Activated CD8-positive, alpha-beta memory T cell treated with anti-CD3 and anti-CD28 coated beads, Interleukin-2, amount 10 ng/mL, durations not matched to agents 7 days and 5 days (primary cell): ENCODE results near the gene SMAD3. TPM values are rescaled to one million over a fixed set of nuclear protein-coding genes. Genes with fewer than 3 reads are reported as not detected.

Source experiments
- ATAC-seq: fragments of 150-1000 bp; cut with Tn5 transposase; one replicate; pipeline ENCODE4 v1.10.0; 2021; ENCODE audit warnings: moderate library complexity
- CTCF ChIA-PET: fragments of 350-600 bp; sonication (Branson Sonifier 250); formaldehyde crosslinking; loops from one replicate; lab custom pipeline; 2021; ENCODE audit warnings: antibody characterized with exemption; lab: Charles Lee
- DNase-seq: peaks from one replicate; pipeline ENCODE4 v3.0.0-alpha.2; 2020
- H3K27ac Mint-ChIP-seq: one replicate; pipeline ENCODE4 v1.8.0; 2021; ENCODE audit warnings: mild to moderate bottlenecking, mixed read lengths
- H3K27me3 Mint-ChIP-seq: one replicate; pipeline ENCODE4 v1.8.0; 2021; ENCODE audit warnings: mixed read lengths
- H3K36me3 Mint-ChIP-seq: one replicate; pipeline ENCODE4 v1.8.0; 2021; ENCODE audit warnings: mild to moderate bottlenecking, mixed read lengths
- H3K4me1 Mint-ChIP-seq: one replicate; pipeline ENCODE4 v1.8.0; 2021; ENCODE audit warnings: mixed read lengths
- H3K4me3 Mint-ChIP-seq: one replicate; pipeline ENCODE4 v1.8.0; 2021; ENCODE audit warnings: mild to moderate bottlenecking, moderate library complexity, mixed read lengths
- H3K9me3 Mint-ChIP-seq: one replicate; pipeline ENCODE4 v1.8.0; 2022; ENCODE audit warnings: low read depth, mixed read lengths
- total RNA-seq, 2 experiments: library from RNA; stranded (reverse); gene quantifications; one replicate each; pipeline ENCODE4 v1.2.3, GENCODE V29; 2021

The SMAD3 gene
- total RNA-seq, 2 experiments from 2014 or later: 87.1 to 88.0 TPM

DNA sequence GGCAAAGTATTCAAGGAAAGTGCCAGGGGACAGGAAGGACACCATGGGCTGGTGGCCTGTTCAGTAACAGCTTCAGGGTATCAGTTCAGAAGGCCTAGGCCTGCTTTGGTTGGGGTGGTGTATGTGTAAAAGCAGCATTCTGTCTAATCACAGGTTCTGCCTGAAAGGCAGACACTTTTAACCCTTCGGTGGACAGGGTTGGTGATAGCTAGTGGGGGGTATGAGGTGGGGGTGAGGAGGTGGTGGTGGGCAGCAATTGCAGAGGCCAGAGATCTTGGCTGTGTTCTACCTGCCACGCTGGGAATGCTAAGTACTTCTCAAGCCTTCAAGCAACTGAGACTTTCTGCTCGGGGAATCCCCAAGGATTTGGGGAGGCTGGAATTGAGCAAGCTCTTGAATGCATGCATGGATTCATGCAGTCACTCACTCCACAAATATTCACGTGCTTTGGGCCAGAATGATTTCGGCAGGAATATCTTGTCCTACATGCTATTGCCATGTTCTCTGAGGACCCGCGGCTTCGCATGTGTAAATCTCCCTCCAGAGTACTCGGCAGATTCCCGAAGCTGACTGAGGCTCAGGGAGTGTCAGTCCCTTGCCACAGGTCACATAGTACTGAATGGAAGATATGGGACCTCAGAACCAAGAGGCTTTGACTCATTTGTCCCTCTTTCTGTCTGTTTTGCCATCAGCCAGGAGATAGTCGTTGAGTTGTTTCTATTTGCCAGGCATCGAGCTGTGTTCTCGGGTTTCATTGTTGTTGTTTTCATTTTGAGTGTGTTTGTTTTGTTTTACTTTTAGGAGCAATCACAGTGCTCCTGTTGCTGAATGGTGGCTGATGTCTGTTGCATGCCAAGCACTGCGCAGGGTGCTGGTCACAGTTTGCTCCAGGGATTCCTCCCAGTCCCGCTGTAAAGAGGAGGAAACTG is 65.5 kb downstream of the SMAD3 start:
- Mint-ChIP-seq H3K27me3 (no peaks in the 10 kb centered on the region), H3K27ac (peak overlapping the region; percentile 13), H3K36me3 (peaks cover 8% of the 10 kb centered on the region), H3K9me3 (no peaks in the 10 kb centered on the region), H3K4me1 (peaks cover 89% of the 10 kb centered on the region), H3K4me3 (no peak overlapping the region)
- ATAC-seq (no peak), DNase-seq (no peak)
- CTCF ChIA-PET: interaction anchor here (0.8 to 1.6 kb wide), 4 partner anchors 10 to 109 kb away, joined by 3 to 4 read pairs (median 3); no protein-coding TSS in a partner anchor

GRCh38 chr15:67132276-67132675 is 66.9 kb downstream of the SMAD3 start:
- Mint-ChIP-seq H3K4me1 (peaks cover 87% of the 10 kb centered on the region), H3K27me3 (no peaks in the 10 kb centered on the region), H3K36me3 (peaks cover 10% of the 10 kb centered on the region), H3K4me3 (no peak overlapping the region), H3K9me3 (no peaks in the 10 kb centered on the region), H3K27ac (peak overlapping the region; percentile 15)
- DNase-seq (no peak), ATAC-seq (no peak)
- CTCF ChIA-PET: no interaction called here

GRCh38 chr15:67133026-67133425 is 67.6 kb downstream of the SMAD3 start:
- Mint-ChIP-seq H3K9me3 (no peaks in the 10 kb centered on the region), H3K4me1 (peaks cover 87% of the 10 kb centered on the region), H3K36me3 (peaks cover 9% of the 10 kb centered on the region), H3K27ac (peak overlapping the region; percentile 23), H3K27me3 (no peaks in the 10 kb centered on the region), H3K4me3 (no peak overlapping the region)
- no peak for ATAC-seq
- CTCF ChIA-PET: no interaction called here
- DNase-seq: no peak

GRCh38 chr15:67133738-67134066 is 68.3 kb downstream of the SMAD3 start:
- CTCF ChIA-PET: interaction anchor here (1.1 to 1.8 kb wide), 6 partner anchors 11 to 68 kb away, joined by 3 to 8 read pairs (median 4); no protein-coding TSS in a partner anchor
- Mint-ChIP-seq H3K27ac (peak overlapping the region; percentile 97), H3K36me3 (peaks cover 11% of the 10 kb centered on the region), H3K9me3 (no peaks in the 10 kb centered on the region), H3K27me3 (no peaks in the 10 kb centered on the region), H3K4me1 (peaks cover 89% of the 10 kb centered on the region), H3K4me3 (peak overlapping the region; percentile 77)
- no peak for DNase-seq
- no peak for ATAC-seq

DNA sequence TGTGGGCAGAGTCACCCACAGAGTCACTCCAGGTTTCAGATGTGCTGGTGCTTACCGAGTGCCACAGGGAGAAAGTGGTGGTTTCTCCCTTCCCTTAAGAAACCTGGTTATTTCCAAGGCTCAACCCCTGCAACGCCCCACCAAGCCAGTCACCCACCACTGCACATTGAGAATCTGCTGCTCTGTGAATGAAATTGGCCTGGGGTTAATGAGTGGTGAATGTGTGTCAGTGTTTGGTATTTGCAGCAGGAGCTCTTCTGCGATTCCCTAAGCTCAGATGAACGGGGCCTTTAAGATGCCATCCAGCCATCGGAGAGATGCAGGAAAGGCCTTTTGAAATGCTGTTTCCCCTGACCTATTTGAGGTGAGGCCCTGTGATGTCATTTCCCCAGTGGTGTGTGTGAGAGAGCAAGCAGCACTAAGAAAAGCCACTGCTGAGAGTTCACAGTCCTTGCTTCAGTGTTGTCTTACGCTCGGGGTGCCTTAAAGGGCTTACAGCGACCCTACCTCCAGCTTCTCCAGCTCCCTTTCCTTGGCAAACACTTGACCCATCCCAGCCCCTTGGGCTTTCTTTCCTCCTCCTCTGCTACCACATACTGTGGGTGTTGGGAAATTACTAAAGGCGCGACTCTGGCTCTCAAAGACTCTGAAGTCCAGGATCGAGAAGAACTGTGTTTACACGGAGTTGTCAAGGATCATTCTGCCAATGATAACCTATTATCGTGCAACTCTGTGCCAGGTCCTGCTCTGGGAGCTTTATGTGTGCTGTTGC is 68.9 kb downstream of the SMAD3 start:
- no peaks in the 10 kb centered on the region for H3K27me3 Mint-ChIP-seq
- no peaks in the 10 kb centered on the region for H3K9me3 Mint-ChIP-seq
- peaks cover 88% of the 10 kb centered on the region for H3K4me1 Mint-ChIP-seq
- DNase-seq (peak; percentile 89), ATAC-seq (peak; percentile 93)
- CTCF ChIA-PET: interaction anchor here (0.7 to 1.8 kb wide), 11 partner anchors 9 to 188 kb away, joined by 3 to 8 read pairs (median 3); no protein-coding TSS in a partner anchor
- peak overlapping the region; percentile 77 for H3K4me3 Mint-ChIP-seq
- H3K27ac Mint-ChIP-seq: peak overlapping the region; percentile 97
- H3K36me3 Mint-ChIP-seq: peaks cover 11% of the 10 kb centered on the region

GRCh38 chr15:67134871-67135492 is 69.6 kb downstream of the SMAD3 start:
- no peak for DNase-seq

GRCh38 chr15:67135494-67135893 is 70.1 kb downstream of the SMAD3 start:
- peak overlapping the region; percentile 97 for H3K27ac Mint-ChIP-seq
- H3K9me3 Mint-ChIP-seq: no peaks in the 10 kb centered on the region
- H3K27me3 Mint-ChIP-seq: no peaks in the 10 kb centered on the region
- peaks cover 91% of the 10 kb centered on the region for H3K4me1 Mint-ChIP-seq
- peak overlapping the region; percentile 8 for H3K4me3 Mint-ChIP-seq
- CTCF ChIA-PET: interaction anchor here (0.7 to 1.8 kb wide), 5 partner anchors 13 to 189 kb away, joined by 3 to 8 read pairs (median 3); no protein-coding TSS in a partner anchor
- no peak for DNase-seq
- no peak for ATAC-seq
- peaks cover 14% of the 10 kb centered on the region for H3K36me3 Mint-ChIP-seq

More at GRCh38 chr15:67134871-67135492, 69.6 kb downstream of the SMAD3 start:
- no peaks in the 10 kb centered on the region for H3K27me3 Mint-ChIP-seq
- peak; percentile 22 for ATAC-seq
- no peaks in the 10 kb centered on the region for H3K9me3 Mint-ChIP-seq
- peak overlapping the region; percentile 97 for H3K27ac Mint-ChIP-seq
- H3K4me3 Mint-ChIP-seq: peak overlapping the region; percentile 77
- CTCF ChIA-PET: interaction anchor here (0.7 to 1.8 kb wide), 11 partner anchors 13 to 188 kb away, joined by 3 to 8 read pairs (median 3); no protein-coding TSS in a partner anchor
- H3K36me3 Mint-ChIP-seq: peaks cover 12% of the 10 kb centered on the region
- peaks cover 90% of the 10 kb centered on the region for H3K4me1 Mint-ChIP-seq

DNA sequence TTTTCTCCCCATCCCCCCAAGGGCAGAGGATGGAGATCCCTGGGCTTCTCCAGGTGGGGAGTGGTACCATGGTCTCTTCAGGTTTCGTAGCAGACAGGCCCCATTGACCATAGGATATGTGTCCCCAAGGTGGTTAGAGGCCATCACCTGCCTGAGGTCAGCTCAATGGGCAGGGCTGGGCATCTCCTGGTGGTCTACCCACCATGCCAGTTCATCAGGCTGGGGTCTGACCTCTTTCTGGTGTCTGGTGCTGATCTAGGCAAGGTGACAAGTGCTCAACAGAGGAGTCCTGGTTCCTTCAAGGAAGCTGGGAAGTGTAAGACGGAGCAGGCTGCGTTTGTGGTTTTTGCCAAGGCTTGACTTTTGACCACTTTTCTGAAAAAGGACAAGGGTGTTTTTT is 71.4 kb downstream of the SMAD3 start:
- Mint-ChIP-seq H3K4me1 (peaks cover 87% of the 10 kb centered on the region), H3K36me3 (peaks cover 22% of the 10 kb centered on the region), H3K27me3 (no peaks in the 10 kb centered on the region), H3K27ac (peak overlapping the region; percentile 87), H3K9me3 (no peaks in the 10 kb centered on the region), H3K4me3 (peak overlapping the region; percentile 67)
- CTCF ChIA-PET: interaction anchor here (0.6 to 1.2 kb wide), 3 partner anchors 15 to 47 kb away, joined by 3 read pairs; no protein-coding TSS in a partner anchor
- DNase-seq: no peak
- no peak for ATAC-seq

- DNase-seq (no peak), ATAC-seq (no peak)
- Mint-ChIP-seq H3K27me3 (no peaks in the 10 kb centered on the region), H3K4me3 (peak overlapping the region; percentile 67), H3K9me3 (no peaks in the 10 kb centered on the region), H3K36me3 (peaks cover 22% of the 10 kb centered on the region), H3K27ac (peak overlapping the region; percentile 87), H3K4me1 (peaks cover 85% of the 10 kb centered on the region)
- CTCF ChIA-PET: interaction anchor here (0.6 to 1.2 kb wide), 2 partner anchors 15 to 47 kb away, joined by 3 read pairs; no protein-coding TSS in a partner anchor
These were observed 71.9 kb downstream of the SMAD3 start for GRCh38 chr15:67137319-67137718.

- Mint-ChIP-seq H3K27ac (no peak overlapping the region), H3K4me1 (peaks cover 85% of the 10 kb centered on the region), H3K36me3 (peaks cover 22% of the 10 kb centered on the region), H3K9me3 (no peaks in the 10 kb centered on the region), H3K27me3 (no peaks in the 10 kb centered on the region), H3K4me3 (no peak overlapping the region)
- DNase-seq: no peak
- ATAC-seq: no peak
- CTCF ChIA-PET: interaction anchor here (1.2 kb wide), 1 partner anchor 14 kb away, joined by 3 read pairs; no protein-coding TSS in a partner anchor
These were observed 72.8 kb downstream of the SMAD3 start for GRCh38 chr15:67137951-67138848.

DNA sequence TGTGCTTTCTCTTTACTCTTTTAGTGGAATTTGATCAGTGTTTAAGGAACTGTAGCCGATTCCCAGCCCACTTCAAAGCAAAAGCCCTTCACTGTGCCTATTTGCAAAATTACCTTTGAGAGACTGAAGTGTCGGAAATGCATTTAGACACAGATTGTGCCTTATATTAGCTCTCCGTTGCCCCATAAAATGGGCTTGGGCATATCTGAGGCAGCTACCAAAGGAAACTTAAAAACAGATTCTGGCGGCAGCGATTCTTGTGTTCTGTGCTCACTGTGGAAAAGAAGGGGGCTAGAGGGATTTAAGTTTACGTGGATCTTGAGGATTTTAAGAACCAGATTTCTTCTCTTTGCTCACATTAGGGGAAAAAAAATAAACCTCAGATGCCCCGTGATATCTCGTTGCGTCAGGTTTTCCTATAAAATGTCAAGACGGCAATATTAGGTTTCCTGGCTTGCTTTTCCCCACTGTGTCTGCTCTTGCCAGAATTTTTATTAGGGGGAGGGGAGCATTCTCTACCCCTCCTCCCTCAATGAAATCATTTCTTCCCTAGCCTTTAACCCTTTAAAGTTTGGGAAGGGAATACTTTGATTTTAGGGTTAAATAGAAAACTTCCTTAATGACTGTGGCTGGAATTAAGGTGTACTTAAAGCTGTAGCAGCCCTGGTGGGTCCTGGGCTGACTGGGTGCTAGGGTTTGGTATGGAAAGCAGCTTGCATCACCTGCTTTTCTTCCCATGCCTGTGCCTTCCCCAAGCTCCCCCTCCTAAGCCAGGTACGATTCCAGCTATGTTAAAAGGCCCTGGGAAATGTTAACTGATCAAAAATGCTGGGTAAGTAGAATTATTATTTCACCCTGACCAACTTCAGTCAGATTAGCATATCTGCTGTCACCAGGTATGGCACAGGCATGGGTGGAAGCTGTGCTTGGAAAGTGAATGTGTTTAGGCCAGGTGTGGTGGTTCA is 73.8 kb downstream of the SMAD3 start:
- no peaks in the 10 kb centered on the region for H3K9me3 Mint-ChIP-seq
- no peaks in the 10 kb centered on the region for H3K27me3 Mint-ChIP-seq
- DNase-seq (no peak), ATAC-seq (no peak)
- H3K27ac Mint-ChIP-seq: no peak overlapping the region
- peaks cover 22% of the 10 kb centered on the region for H3K36me3 Mint-ChIP-seq
- H3K4me1 Mint-ChIP-seq: peaks cover 81% of the 10 kb centered on the region
- CTCF ChIA-PET: interaction anchor here (1.1 kb wide), 1 partner anchor 22 kb away, joined by 4 read pairs; no protein-coding TSS in a partner anchor
- no peak overlapping the region for H3K4me3 Mint-ChIP-seq
